Hepatocyte (in vitro differentiated cells): ENCODE data around the gene SHC1. TPM values are rescaled to one million over a fixed set of nuclear protein-coding genes. Genes with fewer than 3 reads are reported as not detected.

ENCODE experiments used
- DNase-seq: peaks from one replicate; pipeline ENCODE4 v3.0.0-alpha.2; 2016; ENCODE audit warnings: low spot score
- H2AFZ ChIP-seq: fragments of 200-600 bp; sonication (generic); 2 replicates; pipeline ENCODE4 v1.6.0; 2016; ENCODE audit warnings: antibody characterized with exemption, mild to moderate bottlenecking
- H3K27ac ChIP-seq: fragments of 200-600 bp; sonication (generic); 2 replicates; pipeline ENCODE4 v1.5.1; 2016; ENCODE audit warnings: mild to moderate bottlenecking
- H3K27me3 ChIP-seq: fragments of 200-600 bp; sonication (generic); 2 replicates; pipeline ENCODE4 v1.6.1; 2016
- H3K36me3 ChIP-seq: fragments of 200-600 bp; sonication (generic); replicated peaks from 2 replicates; pipeline ENCODE4 v1.5.1; 2016; ENCODE audit warnings: low read depth; ENCODE audit not compliant: insufficient read depth
- H3K4me1 ChIP-seq: fragments of 200-600 bp; sonication (generic); 2 replicates; pipeline ENCODE4 v1.5.1; 2016; ENCODE audit warnings: mild to moderate bottlenecking, moderate library complexity; ENCODE audit not compliant: insufficient read depth
- H3K4me2 ChIP-seq: fragments of 200-600 bp; sonication (generic); 2 replicates; pipeline ENCODE4 v1.6.0; 2016
- H3K4me3 ChIP-seq: fragments of 200-600 bp; sonication (generic); 2 replicates; pipeline ENCODE4 v1.5.1; 2016; ENCODE audit warnings: mild to moderate bottlenecking
- H3K79me2 ChIP-seq: fragments of 200-600 bp; sonication (generic); 2 replicates; pipeline ENCODE4 v1.6.0; 2017; ENCODE audit warnings: mild to moderate bottlenecking
- H3K9me2 ChIP-seq: fragments of 200-600 bp; sonication (generic); replicated peaks from 2 replicates; pipeline ENCODE4 v1.6.0; 2017; ENCODE audit warnings: mild to moderate bottlenecking; ENCODE audit not compliant: insufficient read depth
- H3K9me3 ChIP-seq: fragments of 200-600 bp; sonication (generic); 2 replicates; pipeline ENCODE4 v1.5.1; 2016; ENCODE audit warnings: low read depth, mild to moderate bottlenecking
- H4K20me1 ChIP-seq: fragments of 200-600 bp; sonication (generic); 2 replicates; pipeline ENCODE4 v1.6.0; 2016; ENCODE audit warnings: mild to moderate bottlenecking; ENCODE audit not compliant: insufficient read depth, poor library complexity, severe bottlenecking
- CTCF ChIP-seq: fragments of 200-600 bp; sonication (generic); IDR thresholded peaks from 2 replicates; pipeline ENCODE4 v1.5.1; 2016; ENCODE audit warnings: antibody characterized with exemption, mild to moderate bottlenecking; ENCODE audit not compliant: poor library complexity
- EZH2 ChIP-seq: fragments of 200-600 bp; sonication (generic); IDR thresholded peaks from 2 replicates; pipeline ENCODE4 v1.6.1; 2016; ENCODE audit warnings: antibody characterized with exemption, mild to moderate bottlenecking, borderline replicate concordance
- EZH2phosphoT487 ChIP-seq: fragments of 200-600 bp; sonication (generic); IDR thresholded peaks from one replicate; pipeline ENCODE4 v1.6.1; 2018; ENCODE audit warnings: antibody characterized with exemption, mild to moderate bottlenecking, low read depth, moderate library complexity; ENCODE audit not compliant: unreplicated experiment, severe bottlenecking
- WGBS: methylation state at CpG from one replicate; pipeline ENCODE4 v1.1.6; 2016; ENCODE audit warnings: low lambda C conversion rate; ENCODE audit errors: missing lambda C conversion rate; 5-methylcytosine and 5-hydroxymethylcytosine counted together
- polyA plus RNA-seq: library from polyadenylated mRNA; unstranded; fragments of >200 nt; fragmentation: Nextera tagmentation; extraction: Ambion mirVana; gene quantifications from 2 replicates; pipeline ENCODE4 v1.2.1, GENCODE V29; 2016
- total RNA-seq: library from RNA; depleted of rRNA; stranded (reverse); fragments of >200 nt; gene quantifications from 2 replicates; pipeline ENCODE4 v1.2.3, GENCODE V29; 2014

SHC1 gene
- total and polyA plus RNA-seq, 2 experiments from 2014 or later: 95.6 to 107 TPM

- H2AFZ ChIP-seq: no peak overlapping the region
- no peaks in the 10 kb centered on the region for H3K4me1 ChIP-seq
- no peak overlapping the region for H3K4me2 ChIP-seq
- no peak for DNase-seq
- H3K27ac ChIP-seq: no peak overlapping the region
- H3K9me2 ChIP-seq: no peaks in the 10 kb centered on the region
- no peak for TF ChIP-seq EZH2
- H3K79me2 ChIP-seq: no peaks in the 10 kb centered on the region
- H3K9me3 ChIP-seq: no peaks in the 10 kb centered on the region
- H3K36me3 ChIP-seq: no peaks in the 10 kb centered on the region
- H3K4me3 ChIP-seq: no peak overlapping the region
- H3K27me3 ChIP-seq: no peaks in the 10 kb centered on the region
- WGBS: 86% methylated on average over 14 of the region's 14 CpGs
- H4K20me1 ChIP-seq: no peaks in the 10 kb centered on the region
Observed at GRCh38 chr1:154992721-154993571, 22.4 kb upstream of the SHC1 start.

DNA sequence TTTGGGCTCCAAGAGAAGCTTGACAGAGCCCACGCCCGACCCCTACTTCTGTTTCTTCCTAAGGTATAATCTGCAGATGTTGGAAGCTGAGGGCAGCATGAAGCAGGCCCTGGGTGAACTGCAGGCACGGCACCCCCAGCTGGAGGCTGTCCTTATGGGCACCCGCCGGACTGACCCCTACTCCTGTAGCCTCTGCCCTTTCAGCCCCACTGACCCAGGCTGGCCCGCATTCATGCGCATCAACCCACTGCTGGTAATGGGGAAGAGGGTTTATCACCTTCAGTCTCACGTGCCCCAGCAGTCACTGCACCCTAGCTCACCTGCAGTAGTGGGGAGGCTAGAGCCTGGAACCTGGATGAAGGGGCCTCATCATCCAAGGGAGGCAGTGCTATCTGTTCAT, 19.7 kb upstream of the SHC1 start:
- WGBS: 94% methylated on average over 8 of the region's 8 CpGs
- Histone ChIP-seq H3K36me3 (no peaks in the 10 kb centered on the region), H3K9me3 (no peaks in the 10 kb centered on the region), H3K4me2 (no peak overlapping the region), H3K27ac (no peak overlapping the region), H3K4me3 (no peak overlapping the region), H4K20me1 (no peaks in the 10 kb centered on the region), H2AFZ (no peak overlapping the region), H3K79me2 (peaks cover 20% of the 10 kb centered on the region), H3K4me1 (no peaks in the 10 kb centered on the region), H3K9me2 (no peaks in the 10 kb centered on the region), H3K27me3 (no peaks in the 10 kb centered on the region)
- no peak for TF ChIP-seq EZH2
- no peak for TF ChIP-seq CTCF
- TF ChIP-seq EZH2phosphoT487: no peak
- no peak for DNase-seq

DNA sequence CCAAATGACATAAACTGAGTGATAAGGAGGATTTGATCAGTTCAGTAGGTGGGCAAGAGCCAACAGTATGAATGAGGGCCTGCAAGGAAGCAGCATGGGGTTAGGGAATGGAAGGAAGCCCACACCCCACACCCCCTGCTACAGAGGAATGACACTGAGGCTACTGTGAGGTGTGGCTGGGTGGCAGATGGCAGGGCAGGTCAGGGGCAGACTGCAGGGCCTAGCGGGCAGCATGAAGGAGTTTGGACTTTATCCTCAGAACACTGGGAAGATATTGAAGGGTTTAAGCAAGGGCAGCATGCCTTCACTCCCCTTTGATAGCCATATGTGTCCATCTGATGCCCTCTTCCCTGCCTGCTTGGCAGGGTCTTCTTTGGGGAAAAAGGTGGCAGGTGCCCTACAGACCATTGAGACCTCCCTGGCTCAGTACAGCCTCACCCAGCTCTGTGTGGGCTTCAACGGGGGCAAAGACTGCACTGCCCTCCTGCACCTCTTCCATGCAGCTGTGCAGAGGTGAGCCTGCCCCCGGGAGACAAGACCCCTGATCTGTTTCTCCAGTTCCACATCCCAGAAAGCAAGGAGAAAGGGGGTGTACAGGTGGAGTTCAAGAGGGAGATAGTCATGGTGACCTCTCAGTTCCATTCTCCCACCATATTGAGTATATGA, 18.8 kb upstream of the SHC1 start:
- Histone ChIP-seq H3K36me3 (no peaks in the 10 kb centered on the region), H2AFZ (no peak overlapping the region), H3K27ac (no peak overlapping the region), H3K79me2 (peaks cover 30% of the 10 kb centered on the region), H3K9me2 (no peaks in the 10 kb centered on the region), H3K9me3 (no peaks in the 10 kb centered on the region), H3K27me3 (no peaks in the 10 kb centered on the region), H3K4me3 (no peak overlapping the region), H3K4me1 (peaks cover 5% of the 10 kb centered on the region), H4K20me1 (no peaks in the 10 kb centered on the region), H3K4me2 (no peak overlapping the region)
- TF ChIP-seq CTCF (no peak), EZH2phosphoT487 (no peak), EZH2 (no peak)
- 81% methylated on average over 3 of the region's 3 CpGs for WGBS
- no peak for DNase-seq
